Neuronal stem cell (in vitro differentiated cells): ENCODE data around the gene HOXA2.

Experiments
- DNase-seq: peaks from one replicate; pipeline ENCODE4 v3.0.0-alpha.2; 2013; ENCODE audit warnings: low spot score
- H2AFZ ChIP-seq: one replicate; pipeline ENCODE4 v1.6.1; 2013; ENCODE audit warnings: mild to moderate bottlenecking, low read length, inconsistent platforms
- H2AK5ac ChIP-seq: 2 replicates; pipeline ENCODE4 v1.6.1; 2013; ENCODE audit warnings: low read depth, mild to moderate bottlenecking, inconsistent platforms, low read length, moderate library complexity, mixed read lengths
- H2BK120ac ChIP-seq: 2 replicates; pipeline ENCODE4 v1.6.1; 2013; ENCODE audit warnings: low read depth, mild to moderate bottlenecking, inconsistent platforms, low read length, moderate library complexity, mixed read lengths
- H2BK12ac ChIP-seq: one replicate; pipeline ENCODE4 v1.6.1; 2013; ENCODE audit warnings: low read length, inconsistent platforms
- H2BK15ac ChIP-seq: 2 replicates; pipeline ENCODE4 v1.6.1; 2013; ENCODE audit warnings: mild to moderate bottlenecking, low read length, inconsistent platforms, mixed read lengths
- H2BK5ac ChIP-seq: one replicate; pipeline ENCODE4 v1.6.1; 2013; ENCODE audit warnings: inconsistent platforms, mild to moderate bottlenecking, low read length, moderate library complexity
- H3K14ac ChIP-seq: one replicate; pipeline ENCODE4 v1.6.1; 2013; ENCODE audit warnings: low read length, inconsistent platforms
- H3K18ac ChIP-seq: 2 replicates; pipeline ENCODE4 v1.6.1; 2013; ENCODE audit warnings: low read length, inconsistent platforms
- H3K23ac ChIP-seq: 2 replicates; pipeline ENCODE4 v1.6.1; 2013; ENCODE audit warnings: low read depth, mild to moderate bottlenecking, mixed read lengths, low read length, inconsistent platforms; ENCODE audit not compliant: poor library complexity
- H3K27ac ChIP-seq: replicated peaks from 3 replicates; pipeline ENCODE4 v1.5.1; 2013; ENCODE audit warnings: low read length, inconsistent platforms
- H3K27me3 ChIP-seq, 3 experiments: 2 replicates each; pipeline ENCODE4 v1.6.1; 2013; ENCODE audit warnings: low read length in 3 of 3, mild to moderate bottlenecking in 2 of 3, inconsistent platforms in 1 of 3, low read depth in 1 of 3, mixed read lengths in 1 of 3, moderate library complexity in 1 of 3; ENCODE audit not compliant: control insufficient read depth in 3 of 3, insufficient read depth in 3 of 3
- H3K36me3 ChIP-seq, 2 donors: replicated peaks in 1 of 2; 2 replicates each; pipeline ENCODE4 v1.6.1; 2013; ENCODE audit warnings: low read length in 2 of 2; ENCODE audit not compliant: control insufficient read depth in 2 of 2, insufficient read depth in 2 of 2
- H3K4ac ChIP-seq: 2 replicates; pipeline ENCODE4 v1.6.1; 2013; ENCODE audit warnings: inconsistent platforms, mild to moderate bottlenecking, low read length, moderate library complexity
- H3K4me1 ChIP-seq, 2 donors: 1 replicate in 1 of 2; 2 replicates in 1 of 2; pipeline ENCODE4 v1.6.1; 2013; ENCODE audit warnings: low read length in 2 of 2, low read depth in 1 of 2; ENCODE audit not compliant: control insufficient read depth in 2 of 2, insufficient read depth in 1 of 2
- H3K4me2 ChIP-seq: one replicate; pipeline ENCODE4 v1.6.1; 2013; ENCODE audit warnings: mild to moderate bottlenecking, low read length, inconsistent platforms; ENCODE audit not compliant: insufficient read depth, poor library complexity, severe bottlenecking
- H3K4me3 ChIP-seq, 2 donors: 2 replicates each; pipeline ENCODE4 v1.5.1; 2013; ENCODE audit warnings: low read length in 2 of 2, mild to moderate bottlenecking in 2 of 2, inconsistent platforms in 1 of 2, moderate library complexity in 1 of 2
- H3K79me1 ChIP-seq: one replicate; pipeline ENCODE4 v1.6.1; 2013; ENCODE audit warnings: low read depth, mild to moderate bottlenecking, inconsistent platforms, low read length, moderate library complexity
- H3K9ac ChIP-seq: one replicate; pipeline ENCODE4 v1.6.1; 2013; ENCODE audit warnings: mild to moderate bottlenecking, low read depth, low read length, inconsistent platforms; ENCODE audit not compliant: poor library complexity
- H3K9me3 ChIP-seq, 2 donors: replicated peaks in 1 of 2; 2 replicates each; pipeline versions ENCODE3 to v1.6.1; 2013; ENCODE audit warnings: low read length in 2 of 2, mild to moderate bottlenecking in 2 of 2, inconsistent platforms in 1 of 2, low read depth in 1 of 2, mixed read lengths in 1 of 2, moderate library complexity in 1 of 2; ENCODE audit not compliant: control insufficient read depth in 2 of 2, insufficient read depth in 1 of 2
- H4K8ac ChIP-seq: one replicate; pipeline ENCODE4 v1.6.1; 2013; ENCODE audit warnings: low read depth, mild to moderate bottlenecking, inconsistent platforms, low read length, moderate library complexity
- H4K91ac ChIP-seq: one replicate; pipeline ENCODE4 v1.6.1; 2013; ENCODE audit warnings: low read length, low read depth, mild to moderate bottlenecking, inconsistent platforms; ENCODE audit not compliant: poor library complexity
- WGBS, 2 donors: extraction: QIAGEN DNeasy Blood & Tissue Kit; methylation state at CpG; one replicate each; pipeline ENCODE4 v1.1.7; 2013; ENCODE audit warnings: missing lambda C conversion rate in 2 of 2, mixed read lengths in 1 of 2; ENCODE audit not compliant: insufficient read length in 2 of 2, insufficient replicate concordance in 1 of 2; ENCODE audit errors: extremely low coverage in 2 of 2; 5-methylcytosine and 5-hydroxymethylcytosine counted together

HOXA2 gene

GRCh38 chr7:27073076-27073475 lies 29.4 kb downstream of the HOXA2 start:
- H3K14ac ChIP-seq, result no peak overlapping the region
- no peaks in the 10 kb centered on the region for H3K4me1 ChIP-seq
- H3K36me3 ChIP-seq, result no peaks in the 10 kb centered on the region
- H3K79me1 ChIP-seq, result no peaks in the 10 kb centered on the region
- H2BK5ac ChIP-seq, result no peak overlapping the region
- H2AFZ ChIP-seq, result no peak overlapping the region
- H3K18ac ChIP-seq, result no peak overlapping the region
- no peak overlapping the region for H3K27ac ChIP-seq
- no peaks in the 10 kb centered on the region for H3K27me3 ChIP-seq
- H2BK120ac ChIP-seq, result no peak overlapping the region
- DNase-seq, result no peak
- no peak overlapping the region for H4K91ac ChIP-seq
- no peak overlapping the region for H2BK15ac ChIP-seq
- no peak overlapping the region for H2BK12ac ChIP-seq
- no peak overlapping the region for H3K23ac ChIP-seq
- H2AK5ac ChIP-seq, result no peak overlapping the region
- no peak overlapping the region for H3K4me2 ChIP-seq
- no peak overlapping the region for H3K9ac ChIP-seq
- H4K8ac ChIP-seq, result no peak overlapping the region
- no peaks in the 10 kb centered on the region for H3K9me3 ChIP-seq
- no peak overlapping the region for H3K4me3 ChIP-seq
- no peak overlapping the region for H3K4ac ChIP-seq

- Histone ChIP-seq H3K18ac (no peak overlapping the region), H3K27me3 (no peaks in the 10 kb centered on the region), H3K23ac (no peak overlapping the region)
Measured at GRCh38 chr7:27071622-27072390, 30.7 kb downstream of the HOXA2 start.

GRCh38 chr7:27068259-27068658 lies 34.2 kb downstream of the HOXA2 start:
- no peaks in the 10 kb centered on the region for H3K9me3 ChIP-seq
- no peaks in the 10 kb centered on the region for H3K27me3 ChIP-seq
- no peak overlapping the region for H3K14ac ChIP-seq
- H2BK12ac ChIP-seq, result no peak overlapping the region
- H3K4ac ChIP-seq, result no peak overlapping the region
- DNase-seq, result no peak
- H4K8ac ChIP-seq, result no peak overlapping the region
- H2AFZ ChIP-seq, result no peak overlapping the region
- H3K18ac ChIP-seq, result no peak overlapping the region
- H2AK5ac ChIP-seq, result no peak overlapping the region
- no peak overlapping the region for H3K23ac ChIP-seq
- H2BK5ac ChIP-seq, result no peak overlapping the region
- no peak overlapping the region for H2BK120ac ChIP-seq
- H3K27ac ChIP-seq, result no peak overlapping the region
- no peak overlapping the region for H2BK15ac ChIP-seq
- no peak overlapping the region for H3K4me2 ChIP-seq
- no peak overlapping the region for H3K4me3 ChIP-seq
- WGBS, 2 donors, result no CpG with 5 or more reads among the region's 1 CpG
- no peaks in the 10 kb centered on the region for H3K79me1 ChIP-seq
- H4K91ac ChIP-seq, result no peak overlapping the region
- no peak overlapping the region for H3K9ac ChIP-seq
- no peaks in the 10 kb centered on the region for H3K36me3 ChIP-seq
- H3K4me1 ChIP-seq, result no peaks in the 10 kb centered on the region

More at GRCh38 chr7:27071622-27072390, 30.7 kb downstream of the HOXA2 start:
- no peaks in the 10 kb centered on the region for H3K9me3 ChIP-seq
- no peak overlapping the region for H2AFZ ChIP-seq
- H2AK5ac ChIP-seq, result no peak overlapping the region
- H2BK15ac ChIP-seq, result no peak overlapping the region
- no peak overlapping the region for H4K91ac ChIP-seq
- H3K4ac ChIP-seq, result no peak overlapping the region
- no peak overlapping the region for H2BK5ac ChIP-seq
- H2BK120ac ChIP-seq, result no peak overlapping the region
- H3K4me3 ChIP-seq, result no peak overlapping the region
- H3K36me3 ChIP-seq, result no peaks in the 10 kb centered on the region
- no peak overlapping the region for H3K14ac ChIP-seq
- no peak for DNase-seq
- no peak overlapping the region for H4K8ac ChIP-seq
- H3K79me1 ChIP-seq, result no peaks in the 10 kb centered on the region
- H3K4me1 ChIP-seq, result no peaks in the 10 kb centered on the region
- H3K27ac ChIP-seq, result no peak overlapping the region
- no peak overlapping the region for H2BK12ac ChIP-seq
- no peak overlapping the region for H3K4me2 ChIP-seq
- no peak overlapping the region for H3K9ac ChIP-seq
- WGBS, 2 donors, result no CpG with 5 or more reads among the region's 6 CpGs

- no peak overlapping the region for H4K8ac ChIP-seq
- no peak overlapping the region for H2BK15ac ChIP-seq
- no peak overlapping the region for H3K9ac ChIP-seq
- no peak overlapping the region for H3K27ac ChIP-seq
- H2BK5ac ChIP-seq, result no peak overlapping the region
- no peak overlapping the region for H3K4me2 ChIP-seq
- H3K4me1 ChIP-seq, result no peaks in the 10 kb centered on the region
- H3K36me3 ChIP-seq, result no peaks in the 10 kb centered on the region
- no peak overlapping the region for H3K4me3 ChIP-seq
- H4K91ac ChIP-seq, result no peak overlapping the region
- no peaks in the 10 kb centered on the region for H3K79me1 ChIP-seq
- DNase-seq, result no peak
- H2AK5ac ChIP-seq, result no peak overlapping the region
- no peak overlapping the region for H3K23ac ChIP-seq
- no peak overlapping the region for H2AFZ ChIP-seq
- H3K4ac ChIP-seq, result no peak overlapping the region
- no peak overlapping the region for H2BK12ac ChIP-seq
- no peaks in the 10 kb centered on the region for H3K9me3 ChIP-seq
- H2BK120ac ChIP-seq, result no peak overlapping the region
- H3K27me3 ChIP-seq, result no peaks in the 10 kb centered on the region
- no CpG with 5 or more reads among the region's 3 CpGs for WGBS, 2 donors
- no peak overlapping the region for H3K14ac ChIP-seq
- no peak overlapping the region for H3K18ac ChIP-seq
Measured at GRCh38 chr7:27066148-27066547, 36.3 kb downstream of the HOXA2 start.
